ENCODE measurements around the gene TMC4.

GRCh38 chr19:54142166-54142780 lies 30.7 kb downstream of the TMC4 start:
- no peak for TF ChIP-seq EZH2 (IDR thresholded peaks at IDR 0.05; ENCODE audit: insufficient read depth, poor library complexity, severe bottlenecking)
- TF ChIP-seq EZH2phosphoT487 (IDR thresholded peaks at IDR 0.05; ENCODE audit: insufficient read depth, low read depth), result no peak
